ENCODE results near the gene DPP9. TPM values are rescaled to one million over a fixed set of nuclear protein-coding genes. Genes with fewer than 3 reads are reported as not detected.

Gene DPP9
- polyA plus RNA-seq, 1 of the 3 experiments (the other 2 are of a cell fraction) = 17.1 TPM

DNA sequence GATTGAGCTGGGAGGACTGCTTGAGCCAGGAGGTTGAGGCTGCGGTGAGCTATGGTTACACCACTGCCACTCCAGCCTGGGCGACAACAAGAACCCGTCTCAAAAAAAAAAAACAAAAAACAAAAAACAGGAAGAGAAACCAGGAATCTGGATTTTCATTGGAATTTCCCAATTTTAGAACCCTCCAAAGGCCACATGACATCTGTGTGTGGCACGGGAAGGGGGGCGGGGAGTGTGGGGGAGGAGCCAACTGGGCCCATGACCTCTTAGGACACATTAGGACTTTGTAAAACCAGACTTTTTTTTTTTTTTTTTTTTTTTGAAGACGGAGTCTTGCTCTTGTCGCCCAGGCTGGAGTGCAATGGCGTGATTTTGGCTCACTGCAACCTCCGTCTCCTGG lies 32.3 kb downstream of the DPP9 start:
- no peaks in the 10 kb centered on the region; the same call in 1 of the 2 replicates for H3K79me2 ChIP-seq (ENCODE audit: insufficient read depth)
- H3K4me3 ChIP-seq (ENCODE audit: low read depth in 2 of 2, low read length in 1 of 2) = no peak overlapping the region
- peaks cover 17% of the 10 kb centered on the region for H3F3A ChIP-seq (replicated peaks; ENCODE audit: insufficient read depth)
- POLR2A ChIA-PET = no interaction called here
- no peaks in the 10 kb centered on the region for H4K20me1 ChIP-seq (ENCODE audit: insufficient read depth)
- peaks cover 44 to 62% of the 10 kb centered on the region in 2 experiments for H3K36me3 ChIP-seq (replicated peaks in 1 of 2; ENCODE audit: control insufficient read depth in 1 of 2, insufficient read depth in 2 of 2, low read length in 1 of 2)
- H3K27me3 ChIP-seq (ENCODE audit: insufficient read depth) = no peaks in the 10 kb centered on the region
- H3K9me3 ChIP-seq = no peaks in the 10 kb centered on the region
- DNase-seq = no peak
- no peak overlapping the region for H2AFZ ChIP-seq (ENCODE audit: low read depth)
- no peaks in the 10 kb centered on the region for H3K9me2 ChIP-seq
- H3K27ac ChIP-seq (ENCODE audit: low read depth in 2 of 2, low read length in 1 of 2) = no peak overlapping the region
- no peak overlapping the region for H3K4me2 ChIP-seq
- WGBS (ENCODE audit: low lambda C conversion rate) = 97% methylated on average over 9 of the region's 9 CpGs
- no peak overlapping the region for H3K9ac ChIP-seq
- CTCF ChIA-PET = no interaction called here
- peaks cover 0 to 16% of the 10 kb centered on the region in 2 experiments; a peak in 1 of 4 replicates for H3K4me1 ChIP-seq (ENCODE audit: control insufficient read depth in 1 of 2, insufficient read depth in 2 of 2, low read depth in 1 of 2, low read length in 1 of 2)
- no peak for TF ChIP-seq FOSL2 (IDR thresholded peaks at IDR 0.05; ENCODE audit: borderline replicate concordance, low read depth)
- TF ChIP-seq NRF1 (IDR thresholded peaks at IDR 0.05; ENCODE audit: low read depth, low read length) = no peak
- no peak for TF ChIP-seq CHD2 (IDR thresholded peaks at IDR 0.05; ENCODE audit: low read length, partially characterized antibody)
- no peak for TF ChIP-seq RAD21 (IDR thresholded peaks at IDR 0.05; ENCODE audit: low read length)
- no peak for TF ChIP-seq EZH2phosphoT487 (IDR thresholded peaks at IDR 0.05; ENCODE audit: borderline replicate concordance, low read depth)
- TF ChIP-seq POLR2AphosphoS5 (IDR thresholded peaks at IDR 0.05; ENCODE audit: low read depth, low read length) = no peak
- no peak for TF ChIP-seq FOXM1 (IDR thresholded peaks at IDR 0.05; ENCODE audit: low read depth)

GRCh38 chr19:4690361-4690760 lies 33.3 kb downstream of the DPP9 start:
- WGBS (ENCODE audit: low lambda C conversion rate) = 88% methylated on average over 11 of the region's 13 CpGs
- Histone ChIP-seq H3K9me2 (no peaks in the 10 kb centered on the region), H3K36me3 (replicated peaks in 1 of 2; ENCODE audit: control insufficient read depth in 1 of 2, insufficient read depth in 2 of 2, low read length in 1 of 2) (peaks cover 36 to 63% of the 10 kb centered on the region in 2 experiments), H3K9me3 (no peaks in the 10 kb centered on the region), H3K9ac (no peak overlapping the region), H3K4me1 (ENCODE audit: control insufficient read depth in 1 of 2, insufficient read depth in 2 of 2, low read depth in 1 of 2, low read length in 1 of 2) (peaks cover 0 to 13% of the 10 kb centered on the region in 2 experiments; a peak in 1 of 4 replicates), H3F3A (replicated peaks; ENCODE audit: insufficient read depth) (peaks cover 9% of the 10 kb centered on the region), H4K20me1 (ENCODE audit: insufficient read depth) (no peaks in the 10 kb centered on the region), H3K4me3 (ENCODE audit: low read depth in 2 of 2, low read length in 1 of 2) (no peak overlapping the region), H2AFZ (ENCODE audit: low read depth) (no peak overlapping the region), H3K27me3 (ENCODE audit: insufficient read depth) (no peaks in the 10 kb centered on the region), H3K27ac (ENCODE audit: low read depth in 2 of 2, low read length in 1 of 2) (no peak overlapping the region), H3K79me2 (ENCODE audit: insufficient read depth) (no peaks in the 10 kb centered on the region; the same call in 1 of the 2 replicates), H3K4me2 (no peak overlapping the region)
- POLR2A ChIA-PET = no interaction called here
- CTCF ChIA-PET = no interaction called here
- no peak for DNase-seq
- TF ChIP-seq PBX3 (IDR thresholded peaks at IDR 0.05) (no peak), GABPA (IDR thresholded peaks at IDR 0.05; ENCODE audit: low read depth) (no peak), RXRA (IDR thresholded peaks at IDR 0.05; ENCODE audit: borderline replicate concordance, low read depth) (no peak), REST (IDR thresholded peaks at IDR 0.05; ENCODE audit: low read depth, low read length) (no peak), TAF1 (IDR thresholded peaks at IDR 0.05; ENCODE audit: borderline replicate concordance, low read depth, low read length) (no peak), FOSL2 (IDR thresholded peaks at IDR 0.05; ENCODE audit: borderline replicate concordance, low read depth) (no peak), SMC3 (IDR thresholded peaks at IDR 0.05; ENCODE audit: low read depth, low read length) (no peak), EP300 (IDR thresholded peaks at IDR 0.05; ENCODE audit: borderline replicate concordance in 1 of 2, low read depth in 1 of 2, low read length in 1 of 2) (no peak), RAD21 (IDR thresholded peaks at IDR 0.05; ENCODE audit: low read length) (no peak)
- TF ChIP-seq, protein P1, sequence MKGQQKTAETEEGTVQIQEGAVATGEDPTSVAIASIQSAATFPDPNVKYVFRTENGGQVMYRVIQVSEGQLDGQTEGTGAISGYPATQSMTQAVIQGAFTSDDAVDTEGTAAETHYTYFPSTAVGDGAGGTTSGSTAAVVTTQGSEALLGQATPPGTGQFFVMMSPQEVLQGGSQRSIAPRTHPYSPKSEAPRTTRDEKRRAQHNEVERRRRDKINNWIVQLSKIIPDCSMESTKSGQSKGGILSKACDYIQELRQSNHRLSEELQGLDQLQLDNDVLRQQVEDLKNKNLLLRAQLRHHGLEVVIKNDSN (IDR thresholded peaks at IDR 0.05; ENCODE audit: borderline replicate concordance, low read depth) = no peak
- TF ChIP-seq, protein P2, sequence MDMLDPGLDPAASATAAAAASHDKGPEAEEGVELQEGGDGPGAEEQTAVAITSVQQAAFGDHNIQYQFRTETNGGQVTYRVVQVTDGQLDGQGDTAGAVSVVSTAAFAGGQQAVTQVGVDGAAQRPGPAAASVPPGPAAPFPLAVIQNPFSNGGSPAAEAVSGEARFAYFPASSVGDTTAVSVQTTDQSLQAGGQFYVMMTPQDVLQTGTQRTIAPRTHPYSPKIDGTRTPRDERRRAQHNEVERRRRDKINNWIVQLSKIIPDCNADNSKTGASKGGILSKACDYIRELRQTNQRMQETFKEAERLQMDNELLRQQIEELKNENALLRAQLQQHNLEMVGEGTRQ (IDR thresholded peaks at IDR 0.05; ENCODE audit: borderline replicate concordance, low read depth, low read length) = no peak
